LNCAP (cell line): ENCODE results near the gene WIPF1.
A peak's percentile ranks its signal among the peaks of the same experiment; 100 is the strongest.

Experiments
- CTCF ChIP-seq: fragments of 450-650 bp; IDR thresholded peaks from 2 replicates; pipeline ENCODE4 v1.5.1; 2017; ENCODE audit warnings: mild to moderate bottlenecking

Gene WIPF1

GRCh38 chr2:174610243-174610995 is 12.8 kb upstream of the WIPF1 start:
- TF ChIP-seq CTCF = no peak

- no peak for TF ChIP-seq CTCF
These were observed 11.7 kb upstream of the WIPF1 start for GRCh38 chr2:174609261-174609660.

DNA sequence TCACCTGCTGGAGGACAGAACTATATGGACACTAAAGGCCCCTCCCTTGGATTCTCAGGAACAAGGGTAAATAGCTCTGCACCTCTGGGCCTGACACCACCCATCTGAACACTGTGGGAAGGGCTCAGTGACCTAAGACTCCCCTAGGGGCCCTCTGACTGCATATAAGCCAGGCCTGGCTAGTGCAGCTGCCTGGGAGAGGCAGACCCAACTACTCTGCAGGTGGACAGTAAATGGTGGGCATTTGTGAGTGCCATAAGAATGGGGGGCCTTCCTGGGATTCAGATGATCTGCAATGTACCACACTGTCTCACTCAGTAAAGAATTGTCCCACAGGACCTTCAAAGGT is 11.2 kb upstream of the WIPF1 start:
- TF ChIP-seq CTCF = no peak

- TF ChIP-seq CTCF = no peak
These were observed 10.6 kb upstream of the WIPF1 start for GRCh38 chr2:174607989-174608865.

- TF ChIP-seq CTCF = no peak
These were observed 10.0 kb upstream of the WIPF1 start for GRCh38 chr2:174607584-174607983.

DNA sequence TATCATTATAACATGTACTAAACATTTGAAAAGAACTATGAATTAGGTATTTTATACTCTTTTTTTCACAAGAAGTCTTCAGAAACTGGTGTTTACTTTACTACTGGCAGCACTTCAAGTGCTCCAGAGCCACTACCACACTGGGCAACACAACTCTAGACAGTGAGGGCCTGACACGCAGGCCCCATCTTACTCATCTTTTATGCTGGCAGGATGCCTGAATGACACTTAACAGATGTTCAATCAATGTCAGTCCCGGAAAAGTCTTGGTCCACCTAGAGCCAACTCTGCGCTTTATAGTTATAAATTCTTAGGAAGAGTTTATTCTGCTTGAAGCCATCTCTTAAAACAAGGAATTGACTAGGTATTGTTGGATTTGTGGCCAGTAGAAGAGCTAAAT is 8.7 kb upstream of the WIPF1 start:
- no peak for TF ChIP-seq CTCF

GRCh38 chr2:174605687-174606086 is 8.1 kb upstream of the WIPF1 start:
- peak; percentile 53 for TF ChIP-seq CTCF
